CD4-positive, alpha-beta T cell treated with Interleukin-2 at 100 ng/mL for 4 hours (primary cell): ENCODE measurements around the gene RELL1.

ENCODE experiments used
- DNase-seq: peaks from one replicate; pipeline ENCODE4 v3.0.0-alpha.2; 2020; ENCODE audit warnings: low spot score

Gene RELL1

DNA sequence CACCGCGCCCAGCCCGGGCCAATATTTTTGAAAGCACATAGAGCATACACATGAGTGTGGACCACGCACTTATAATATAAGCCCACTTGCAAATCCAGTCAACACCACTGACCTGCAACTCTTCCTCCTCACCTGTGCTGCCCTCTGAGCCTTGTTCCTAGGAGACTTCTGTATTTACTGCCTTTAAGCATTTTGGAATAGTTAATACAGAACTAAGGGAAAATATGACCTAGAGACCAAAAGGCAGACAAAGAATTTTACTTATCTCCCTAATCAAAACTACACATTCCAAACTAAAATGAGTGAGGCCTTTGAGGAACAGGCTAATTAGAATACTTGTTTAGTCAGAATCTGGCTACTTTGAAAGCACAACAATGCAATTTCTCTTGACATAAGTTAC, 89.1 kb downstream of the RELL1 start:
- no peak for DNase-seq

DNA sequence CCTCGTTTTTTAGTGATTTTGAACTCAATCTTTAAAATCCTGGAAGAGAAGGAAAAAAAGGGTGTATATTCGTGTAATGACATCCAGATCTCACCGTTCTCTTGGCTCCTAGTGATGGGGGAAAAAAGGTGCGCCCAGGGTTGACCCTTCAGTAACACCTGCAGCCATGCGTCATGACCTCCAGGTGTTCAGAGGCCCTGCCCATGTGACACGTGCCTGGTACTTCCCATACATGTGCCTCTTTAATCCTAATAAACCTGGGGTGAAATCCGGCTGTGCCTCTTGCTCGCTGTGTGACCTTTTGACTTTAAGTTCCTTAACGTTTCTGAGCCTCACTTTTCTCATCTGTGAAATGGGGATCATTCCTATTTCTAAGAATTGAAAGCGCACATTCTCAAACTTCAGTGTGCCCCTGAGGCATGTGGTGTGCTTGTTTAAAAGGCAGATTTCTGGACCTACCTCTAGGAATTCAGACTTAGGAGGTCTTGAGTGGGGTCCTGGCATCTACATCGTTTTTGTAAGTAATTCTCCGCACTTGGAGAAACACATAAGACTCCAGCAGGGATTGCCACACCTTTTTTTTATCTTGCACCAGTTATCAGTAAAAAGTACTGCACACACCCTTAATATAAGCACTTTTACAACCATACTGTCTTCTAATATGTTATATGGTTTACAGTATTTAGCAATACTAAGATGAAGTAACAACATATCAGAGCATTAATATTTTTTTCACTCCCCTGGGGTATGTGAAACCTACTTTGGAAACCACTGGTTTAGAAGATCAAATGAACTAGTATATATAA, 90.1 kb downstream of the RELL1 start:
- no peak for DNase-seq

DNA sequence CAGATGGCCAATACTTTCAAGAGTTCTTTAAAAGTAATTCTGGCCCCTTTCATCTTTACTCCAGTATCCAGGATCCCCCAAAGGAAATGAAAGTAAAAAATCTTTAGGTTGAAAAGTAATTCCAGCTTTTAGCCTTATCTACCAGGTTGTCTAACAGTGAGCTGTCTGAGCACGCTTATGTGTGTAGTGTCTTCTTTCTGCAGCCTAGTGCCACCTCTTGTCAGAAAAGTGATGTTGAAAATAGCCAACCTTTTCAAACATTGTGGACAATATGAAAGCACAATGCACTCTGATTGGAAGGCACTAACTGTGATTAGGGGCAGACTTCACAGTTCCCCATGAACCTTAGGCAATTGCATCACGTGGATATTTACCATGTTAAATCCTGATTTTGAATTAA, 92.1 kb downstream of the RELL1 start:
- DNase-seq: no peak

DNA sequence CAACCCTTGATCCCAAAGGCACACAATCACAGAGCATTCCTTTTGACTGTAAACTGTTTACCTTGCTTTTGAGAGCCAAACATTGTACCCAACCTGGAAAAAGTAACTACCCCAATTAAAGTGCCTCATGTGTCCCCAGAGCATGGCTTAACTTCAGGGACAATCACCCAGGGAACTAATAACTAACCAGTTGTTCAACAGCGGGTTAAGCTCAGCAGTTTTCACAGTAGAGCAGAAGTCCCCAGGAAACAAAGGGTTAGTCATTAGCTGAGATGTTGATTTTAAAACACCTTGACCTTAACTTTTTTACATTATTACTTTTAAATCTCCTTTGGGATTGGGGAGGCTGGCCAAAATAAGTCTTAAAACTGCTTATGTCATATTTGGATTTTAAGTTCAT, 94.8 kb downstream of the RELL1 start:
- no peak for DNase-seq

DNA sequence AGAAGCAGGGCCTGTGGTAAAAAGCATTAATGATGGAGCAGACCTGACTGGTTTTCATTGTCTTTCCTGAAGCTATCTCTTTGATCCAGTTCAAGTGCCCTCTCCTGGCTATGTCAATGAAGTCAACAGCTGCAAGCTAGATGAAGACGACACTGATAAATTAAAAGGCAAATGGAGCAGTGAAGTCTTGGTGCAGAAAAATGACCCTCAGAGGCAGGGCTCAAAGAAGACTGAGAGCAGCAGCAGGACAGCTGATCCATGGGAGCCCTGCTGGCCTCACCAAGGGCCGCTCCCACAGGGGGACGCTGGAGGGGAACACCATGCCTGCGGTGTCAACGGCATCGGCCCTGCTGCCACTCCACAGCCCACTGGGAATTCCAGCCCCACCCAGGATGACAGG, 96.2 kb downstream of the RELL1 start:
- DNase-seq: no peak

DNA sequence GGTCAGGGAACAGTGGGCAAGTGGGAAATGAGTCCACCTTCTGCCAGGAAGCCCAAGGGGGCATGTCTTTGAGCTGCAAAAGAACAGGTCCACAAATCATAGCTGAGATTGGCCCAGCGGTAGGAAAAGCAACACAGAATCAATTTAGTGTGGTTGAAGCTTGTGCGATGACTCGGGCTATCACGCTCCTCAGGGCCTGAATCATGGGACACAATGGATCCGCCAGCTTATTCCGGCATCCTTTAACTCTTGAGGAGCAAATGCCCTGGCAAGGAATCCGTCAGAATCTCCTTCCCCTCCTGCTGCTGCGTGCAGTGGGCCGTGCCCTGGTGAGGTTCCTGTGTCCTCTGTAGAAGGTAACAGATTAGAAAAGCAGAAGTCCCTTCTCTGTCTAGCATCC, 98.0 kb downstream of the RELL1 start:
- no peak for DNase-seq

DNA sequence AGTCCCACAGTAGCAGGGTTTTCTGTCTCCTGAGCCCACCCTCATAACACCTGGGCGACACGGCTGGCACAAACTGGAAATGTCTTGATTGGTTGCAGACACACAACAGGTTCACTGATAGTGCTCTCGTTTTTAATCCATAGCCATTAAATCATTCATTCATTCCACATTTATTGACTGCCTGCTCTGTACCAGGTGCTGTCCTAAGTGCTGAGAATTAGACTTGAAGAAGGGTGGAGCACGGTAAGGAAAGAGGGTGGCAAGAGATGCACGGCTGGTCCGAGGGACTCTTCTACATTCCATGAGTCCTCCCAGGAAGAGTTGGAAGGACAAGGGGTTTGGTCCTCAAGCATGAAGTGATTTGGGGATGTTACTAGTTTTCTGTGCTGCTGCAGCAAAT, 100.0 kb downstream of the RELL1 start:
- DNase-seq: no peak

DNA sequence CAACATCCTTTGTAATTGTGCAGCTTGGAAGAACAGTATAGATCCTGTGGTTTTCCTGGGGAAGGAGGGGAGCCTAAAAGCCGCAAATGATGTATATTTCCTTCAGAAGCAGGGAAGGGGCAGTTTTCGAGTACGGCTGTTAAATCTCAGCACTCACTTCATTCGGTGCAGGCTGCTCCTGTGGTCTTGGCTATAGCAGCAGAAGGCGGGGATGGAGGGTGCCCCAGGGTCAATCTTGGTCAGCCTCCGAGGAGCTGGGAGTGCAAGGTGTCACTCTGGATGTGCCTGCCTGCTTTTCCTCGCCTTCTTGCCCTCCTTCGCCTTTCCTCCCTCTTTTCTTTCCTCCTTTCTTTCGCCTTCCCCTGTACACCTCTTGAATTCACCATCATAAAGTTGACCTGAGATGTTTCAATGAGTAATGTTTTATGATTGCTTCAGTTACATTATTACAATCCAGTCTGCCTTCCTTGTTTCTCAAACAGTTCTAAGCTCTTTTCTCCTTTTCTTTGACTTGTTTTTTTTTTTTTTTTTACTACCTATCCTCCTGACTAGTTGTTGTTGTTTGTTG, 101.6 kb downstream of the RELL1 start:
- DNase-seq: no peak

DNA sequence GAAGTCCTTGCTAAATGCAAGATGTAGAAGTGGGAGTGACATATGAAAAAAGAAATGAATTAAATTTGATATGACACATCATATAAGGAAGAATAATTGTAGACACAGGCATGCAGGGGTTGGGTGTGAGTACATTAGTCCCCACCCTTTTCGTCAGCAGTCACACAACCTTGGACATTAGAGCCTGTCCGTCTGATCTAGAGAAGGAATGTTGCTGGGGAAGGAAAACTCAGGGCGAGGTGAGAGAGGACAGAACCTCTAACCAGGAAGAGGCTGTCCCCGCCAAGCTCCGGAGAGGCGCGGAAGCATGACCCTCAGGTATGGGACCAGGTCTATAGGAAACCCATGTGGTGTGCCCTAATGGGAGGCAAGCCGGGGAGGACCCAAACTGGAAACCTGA, 102.1 kb downstream of the RELL1 start:
- no peak for DNase-seq

DNA sequence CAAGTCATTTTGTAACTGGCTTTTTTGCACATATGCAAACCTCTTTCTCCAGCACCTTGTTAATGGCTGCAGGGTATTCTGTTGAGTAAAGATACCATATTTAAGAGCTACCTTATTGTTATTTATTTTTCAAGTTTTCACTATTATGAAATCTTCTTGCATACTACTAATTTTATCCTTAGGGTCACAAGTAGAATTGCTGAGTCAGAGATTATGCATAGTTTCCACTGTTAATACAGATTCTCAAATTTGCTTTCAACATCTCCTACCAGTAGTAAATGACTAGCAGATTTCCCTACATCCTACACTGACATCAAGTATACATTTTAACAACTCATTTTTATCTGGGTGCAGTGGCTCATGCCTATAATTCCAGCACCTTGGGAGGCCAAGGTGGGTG, 112.6 kb downstream of the RELL1 start:
- DNase-seq: no peak

DNA sequence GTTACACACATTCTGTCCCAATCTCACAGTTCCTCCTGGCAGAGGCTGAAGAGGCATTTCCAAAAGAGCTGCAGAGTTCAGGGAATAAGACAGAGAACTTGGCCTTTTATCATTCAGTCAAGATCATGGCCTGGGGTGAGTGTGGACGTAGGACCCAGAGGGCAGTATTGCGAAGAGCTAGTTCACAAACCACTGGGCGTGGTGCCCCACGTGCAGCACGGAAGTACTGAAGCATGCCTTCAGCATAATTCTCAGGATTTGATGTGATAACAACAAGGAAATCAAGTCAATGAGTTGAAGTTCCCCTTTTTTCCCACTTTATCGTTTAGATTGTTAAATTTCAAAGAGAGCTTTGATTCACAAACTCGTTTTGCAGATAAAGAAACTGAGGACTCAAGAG, 117.7 kb downstream of the RELL1 start:
- no peak for DNase-seq

DNA sequence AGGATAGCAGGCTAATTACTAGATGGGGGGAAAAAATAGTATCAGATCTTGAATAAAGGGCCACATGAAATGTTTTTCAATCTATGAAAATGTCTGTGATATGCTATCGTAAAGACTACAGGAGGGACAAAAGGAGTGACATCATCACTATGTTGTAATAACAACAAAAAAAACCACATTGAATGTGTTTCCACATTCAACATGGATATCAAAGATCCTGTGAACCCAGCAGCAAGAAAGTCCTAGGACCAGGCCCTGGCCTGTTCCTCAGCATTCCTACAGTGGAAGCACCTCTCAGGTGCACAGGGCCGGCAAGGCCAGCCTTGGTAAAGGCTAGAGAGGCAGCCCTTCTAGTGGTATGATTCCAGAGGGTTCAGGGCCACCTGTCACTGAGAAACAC, 118.3 kb downstream of the RELL1 start:
- DNase-seq: no peak

DNA sequence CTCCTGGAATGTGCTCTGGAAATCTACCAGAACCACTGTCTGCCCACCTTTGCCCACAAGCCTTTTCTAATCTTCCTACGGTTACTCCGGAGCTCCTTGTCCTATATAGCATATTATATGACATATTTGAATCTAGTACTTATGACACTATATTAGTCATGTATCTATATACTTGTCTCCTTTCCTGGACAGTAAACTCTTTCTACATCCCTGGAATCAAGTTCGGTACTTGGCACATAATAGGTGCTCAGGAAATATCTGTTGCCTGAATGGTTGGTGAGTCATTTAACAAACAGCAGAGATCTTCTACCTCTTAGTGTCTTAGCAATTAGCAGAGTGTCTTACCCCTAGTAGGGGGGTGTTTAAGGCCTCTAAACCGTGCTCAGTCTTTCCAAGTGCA, 123.6 kb downstream of the RELL1 start:
- no peak for DNase-seq

DNA sequence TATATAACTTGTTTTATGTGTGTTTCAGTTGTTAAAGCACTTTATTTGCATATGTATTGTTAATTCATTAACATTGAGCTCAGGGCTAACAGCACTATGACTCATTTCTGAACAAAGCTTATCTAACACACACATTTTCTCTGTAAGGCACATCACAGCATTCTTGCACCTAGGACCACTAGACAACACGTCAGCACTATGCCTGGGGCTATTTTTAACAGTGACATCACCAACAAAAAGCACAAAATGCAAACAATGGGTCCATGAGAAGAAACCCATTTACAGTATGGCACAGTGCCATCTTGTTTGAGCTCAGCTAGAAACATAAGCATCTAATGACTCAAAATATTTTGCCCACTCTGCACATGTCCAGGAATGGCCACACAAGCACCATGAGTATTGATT, 124.4 kb downstream of the RELL1 start:
- no peak for DNase-seq

DNA sequence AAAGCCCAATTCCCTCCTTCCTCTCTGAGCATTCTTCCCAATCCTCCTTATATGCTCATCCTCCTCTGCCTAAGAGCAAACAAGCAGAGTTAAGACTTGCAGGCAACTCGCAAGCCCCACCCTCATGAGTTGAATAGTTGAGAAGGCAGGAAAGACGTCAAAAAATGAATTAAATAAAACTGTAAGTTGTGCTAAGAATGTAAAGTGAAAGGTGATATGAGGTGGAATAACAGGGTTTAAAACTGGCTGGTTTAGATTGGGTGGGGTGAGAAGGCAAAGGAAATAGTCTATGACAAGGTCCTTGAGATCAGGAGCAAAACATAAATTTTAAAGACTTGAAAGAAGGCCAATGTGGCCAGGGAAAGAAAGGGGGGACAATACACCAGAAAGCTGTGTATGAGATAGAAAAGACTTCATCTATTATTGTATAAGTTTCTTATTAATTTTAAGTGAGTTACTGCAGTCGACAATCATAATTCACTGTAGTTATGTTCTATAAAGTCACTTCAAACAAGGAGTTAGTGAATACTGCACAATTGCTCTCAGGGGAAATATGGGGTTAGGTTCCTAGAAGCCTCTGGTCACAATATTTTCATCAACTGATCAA, 124.9 kb downstream of the RELL1 start:
- DNase-seq: no peak
